NCI-H2196 (cell line): ENCODE measurements around the gene CLDN5.

Experiments
- DNase-seq: peaks from one replicate; lab custom pipeline; 2025; ENCODE audit not compliant: unreplicated experiment; lab: John Stamatoyannopoulos, UW

CLDN5 gene

DNA sequence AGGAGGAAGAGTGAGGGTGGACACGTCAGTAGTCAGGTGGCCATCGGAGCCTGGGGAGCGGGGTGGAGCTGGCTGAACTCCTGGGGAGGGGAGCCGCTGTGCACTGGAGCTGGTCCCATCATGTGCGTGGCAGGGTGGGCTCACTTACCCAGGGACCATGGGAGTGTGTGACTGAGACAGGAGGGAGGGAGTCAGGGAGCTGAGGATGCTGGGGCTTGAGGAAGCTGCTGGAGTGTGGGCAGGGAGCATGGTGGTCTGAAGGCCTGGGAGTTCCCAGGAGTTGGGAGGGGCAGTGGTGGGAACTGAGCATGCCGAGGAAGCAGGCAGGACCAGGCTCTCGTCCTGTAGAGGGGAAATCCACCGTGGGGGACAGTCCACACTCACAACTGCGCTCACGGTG, 18.0 kb downstream of the CLDN5 start:
- no peak for DNase-seq

DNA sequence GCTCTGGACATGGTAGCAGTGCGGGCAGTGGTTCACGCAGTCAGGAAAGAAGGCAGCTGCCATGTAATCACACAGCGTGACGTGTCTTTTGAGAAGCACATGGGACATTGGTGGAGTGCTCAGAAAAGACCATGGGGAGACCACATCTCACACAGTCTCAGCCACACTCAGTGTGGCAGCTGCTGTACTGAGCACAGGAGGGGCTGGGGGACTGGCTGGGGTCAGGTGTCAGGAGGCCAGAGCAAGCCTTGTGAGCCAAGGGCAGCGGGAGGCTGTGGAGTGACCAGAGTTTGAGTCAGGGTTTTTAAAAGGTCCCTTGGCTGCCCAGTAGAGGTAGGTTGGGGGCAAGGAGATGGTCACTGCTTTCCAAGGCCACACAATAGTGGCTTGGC, 18.5 kb downstream of the CLDN5 start:
- DNase-seq, result no peak

DNA sequence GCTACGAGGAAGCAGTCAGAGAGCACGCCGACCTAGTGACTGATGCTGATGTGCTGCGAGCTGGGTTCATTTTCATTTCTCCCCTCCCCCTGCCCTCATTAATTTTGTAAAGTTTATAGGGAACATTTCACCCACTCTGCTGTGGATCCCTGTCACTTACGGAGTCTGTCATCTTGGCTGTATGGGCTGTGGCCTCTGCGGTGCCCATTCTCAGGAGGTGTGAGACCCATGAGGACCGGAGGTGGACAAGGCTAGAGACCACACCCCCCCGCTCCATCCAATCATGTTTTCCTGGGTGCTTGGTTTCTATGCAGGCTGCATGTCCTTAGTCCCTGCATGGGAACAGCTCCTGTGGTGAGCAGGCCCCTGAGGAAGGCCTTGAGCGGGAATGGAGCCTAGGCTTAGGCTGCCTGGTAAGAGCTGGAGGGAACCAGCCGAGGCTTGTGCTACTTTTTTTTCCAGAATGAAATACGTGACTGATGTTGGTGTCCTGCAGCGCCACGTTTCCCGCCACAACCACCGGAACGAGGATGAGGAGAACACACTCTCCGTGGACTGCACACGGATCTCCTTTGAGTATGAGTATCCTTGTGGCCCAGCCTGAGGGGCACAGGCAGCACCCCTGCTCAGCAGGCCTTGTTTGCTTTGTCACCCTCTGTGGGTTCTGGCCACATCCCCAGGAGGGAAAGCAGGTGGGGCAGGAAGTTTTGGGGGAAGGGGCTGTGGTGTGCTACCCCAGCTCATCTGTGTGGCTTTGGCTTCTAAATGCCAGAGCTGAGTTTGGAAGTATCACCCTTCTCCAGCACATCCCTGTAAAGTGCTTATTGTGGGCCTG, 19.1 kb downstream of the CLDN5 start:
- no peak for DNase-seq

- no peak for DNase-seq
These were observed 20.3 kb downstream of the CLDN5 start for GRCh38 chr22:19503869-19504268.

DNA sequence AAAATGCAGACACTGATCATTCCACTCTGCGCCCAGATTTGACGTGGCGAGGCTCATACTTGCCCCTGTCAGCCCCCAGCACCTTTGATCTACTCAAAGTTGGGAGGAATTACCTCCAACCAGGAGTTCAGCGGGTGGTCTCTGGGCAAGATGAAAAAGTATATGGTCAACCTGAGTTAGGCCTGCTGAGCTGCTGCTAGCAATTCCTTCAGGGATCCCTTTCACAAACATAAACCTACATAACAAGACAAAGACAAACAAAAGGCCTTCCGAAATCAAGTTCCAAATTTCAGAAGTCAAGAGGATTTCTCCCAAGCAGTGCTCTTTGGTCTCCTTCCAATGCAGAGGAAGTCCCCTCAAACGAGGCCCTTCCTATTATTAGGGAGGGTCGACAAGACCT, 20.8 kb downstream of the CLDN5 start:
- DNase-seq, result no peak

GRCh38 chr22:19501897-19502447, 22.2 kb downstream of the CLDN5 start:
- DNase-seq, result no peak

- no peak for DNase-seq
These were observed 24.3 kb downstream of the CLDN5 start for GRCh38 chr22:19499880-19500242.

DNA sequence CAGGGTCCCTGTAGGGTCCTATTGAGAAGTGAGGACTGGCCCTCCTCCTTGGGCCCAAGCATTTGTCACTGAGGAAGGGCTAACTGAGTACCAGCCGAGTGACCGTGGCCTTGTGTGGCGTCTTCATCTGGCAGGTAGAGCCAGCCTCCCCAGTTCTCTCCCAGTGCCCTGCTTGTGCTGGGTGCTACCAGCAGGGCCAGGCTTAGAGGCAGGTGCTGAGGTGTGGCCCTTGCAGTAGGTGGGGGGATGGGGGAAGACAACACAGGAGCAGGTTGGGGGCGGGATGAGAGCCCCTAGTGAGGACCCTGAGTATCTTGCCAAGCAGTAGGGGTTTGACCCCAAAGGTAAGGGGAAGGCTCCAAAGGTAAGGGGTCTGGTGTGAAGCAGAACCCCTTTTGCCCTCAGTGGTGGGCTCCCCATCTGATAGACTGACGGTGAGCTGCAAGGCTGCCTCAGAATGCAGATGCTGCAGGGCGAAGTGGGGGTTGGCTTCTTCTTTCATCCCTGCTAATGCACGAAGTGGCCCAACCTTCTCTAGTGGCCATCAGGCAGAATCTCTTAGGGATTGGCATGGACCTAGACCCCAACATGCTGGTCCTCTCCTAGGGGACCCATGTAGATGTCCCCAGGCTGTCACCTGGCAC, 24.9 kb downstream of the CLDN5 start:
- no peak for DNase-seq

DNA sequence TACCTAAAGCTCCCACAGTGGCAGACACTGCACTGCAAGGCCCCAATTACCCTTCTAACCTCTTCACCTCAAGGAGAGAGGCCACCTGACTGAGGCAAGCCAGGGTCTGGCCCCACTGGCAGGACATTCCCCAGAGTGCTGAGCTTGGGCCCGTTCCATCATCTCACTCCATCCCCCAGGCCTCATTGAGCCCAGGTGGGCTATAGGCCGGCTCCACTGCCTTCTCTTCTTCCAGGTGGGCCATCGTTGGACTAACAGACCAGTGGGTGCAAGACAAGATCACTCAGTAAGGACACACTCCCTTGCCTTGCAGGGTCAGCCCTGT, 25.4 kb downstream of the CLDN5 start:
- DNase-seq, result no peak

DNA sequence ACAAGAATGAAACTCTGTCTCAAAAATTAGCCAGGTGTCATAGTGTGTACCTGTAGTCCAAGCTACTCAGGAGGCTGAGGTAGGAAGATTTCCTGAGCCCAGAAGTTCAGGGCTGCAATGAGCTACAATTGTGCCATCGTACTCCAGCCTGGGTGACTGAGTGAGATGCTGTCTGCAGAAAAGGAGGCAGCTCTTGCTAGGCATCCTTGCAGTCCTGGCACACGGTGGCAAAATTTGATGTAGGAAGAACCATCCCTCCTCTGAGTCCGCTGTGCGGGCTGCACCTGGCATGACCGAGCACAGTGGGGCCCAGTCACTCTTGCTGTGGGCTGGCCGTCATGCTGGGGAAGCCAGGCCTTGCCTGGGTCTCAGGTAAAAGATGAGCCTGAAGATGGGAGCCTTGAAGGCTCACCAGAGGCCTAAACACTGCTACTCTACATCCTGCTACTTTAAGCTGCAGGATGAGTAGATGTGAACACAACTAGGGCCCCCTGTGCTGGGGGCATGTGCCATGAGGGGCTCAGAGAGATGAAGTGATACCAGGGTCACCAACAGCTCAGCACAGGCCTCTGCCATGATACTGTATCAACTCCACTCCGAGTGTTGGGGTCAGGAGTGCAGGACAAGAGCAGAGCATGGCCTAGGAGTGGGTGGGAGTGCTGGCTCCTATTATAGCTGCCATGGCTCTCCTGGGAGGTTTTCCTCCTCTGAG, 25.9 kb downstream of the CLDN5 start:
- no peak for DNase-seq

DNA sequence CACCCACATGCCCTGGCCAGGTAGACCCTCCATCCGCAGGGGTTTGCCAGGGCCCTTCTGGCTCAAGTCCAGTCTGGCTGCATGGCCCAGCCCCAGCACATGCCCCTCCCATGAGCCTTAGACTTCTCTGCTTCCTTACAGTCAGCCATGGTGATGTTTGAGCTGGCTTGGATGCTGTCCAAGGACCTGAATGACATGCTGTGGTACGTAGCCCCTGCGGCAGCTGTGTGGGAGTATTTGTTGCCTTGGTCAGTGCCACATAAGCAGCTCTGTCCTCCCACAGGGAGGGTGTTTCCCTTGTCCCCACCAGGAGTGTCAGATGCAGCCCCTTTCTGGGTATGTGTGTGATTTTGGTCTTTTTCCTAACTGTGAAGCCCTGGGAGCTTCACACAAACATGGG, 27.0 kb downstream of the CLDN5 start:
- DNase-seq, result peak; percentile 32

GRCh38 chr22:19496324-19496630, 27.9 kb downstream of the CLDN5 start:
- DNase-seq, result no peak

DNA sequence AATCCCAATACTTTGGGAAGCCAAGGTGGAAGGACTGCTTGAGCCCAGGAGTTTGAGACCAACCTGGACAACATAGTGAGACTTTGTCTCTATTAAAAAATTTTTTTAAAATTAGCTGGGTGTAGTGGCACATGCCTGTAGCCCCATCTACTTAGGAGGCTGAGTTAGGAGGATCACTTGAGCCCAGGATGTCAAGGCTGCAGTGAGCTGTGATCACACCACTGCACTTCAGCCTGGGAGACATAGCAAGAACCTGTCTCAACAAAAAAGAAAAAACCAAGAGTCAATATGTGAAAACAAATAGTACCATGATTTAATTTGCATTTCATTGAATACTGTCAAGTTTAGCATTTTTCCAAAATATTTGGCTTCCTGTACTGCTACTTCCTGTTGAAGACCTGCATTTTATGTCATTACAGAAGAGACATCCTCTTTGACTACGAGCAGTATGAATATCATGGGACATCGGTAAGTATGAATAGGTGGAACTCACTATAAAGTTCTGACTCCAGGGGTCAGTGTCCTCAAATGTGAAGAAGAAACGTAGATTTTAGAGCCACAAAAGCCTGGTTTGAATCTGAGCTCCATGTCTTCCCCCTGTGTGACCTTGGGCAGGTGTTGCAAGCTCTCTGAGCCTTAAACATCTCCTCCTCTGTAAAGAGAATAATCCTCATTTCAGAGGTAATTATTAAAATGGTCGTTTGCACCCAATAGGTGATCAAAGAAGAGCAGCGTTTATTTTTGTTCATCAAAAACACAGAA, 28.5 kb downstream of the CLDN5 start:
- DNase-seq, result no peak

DNA sequence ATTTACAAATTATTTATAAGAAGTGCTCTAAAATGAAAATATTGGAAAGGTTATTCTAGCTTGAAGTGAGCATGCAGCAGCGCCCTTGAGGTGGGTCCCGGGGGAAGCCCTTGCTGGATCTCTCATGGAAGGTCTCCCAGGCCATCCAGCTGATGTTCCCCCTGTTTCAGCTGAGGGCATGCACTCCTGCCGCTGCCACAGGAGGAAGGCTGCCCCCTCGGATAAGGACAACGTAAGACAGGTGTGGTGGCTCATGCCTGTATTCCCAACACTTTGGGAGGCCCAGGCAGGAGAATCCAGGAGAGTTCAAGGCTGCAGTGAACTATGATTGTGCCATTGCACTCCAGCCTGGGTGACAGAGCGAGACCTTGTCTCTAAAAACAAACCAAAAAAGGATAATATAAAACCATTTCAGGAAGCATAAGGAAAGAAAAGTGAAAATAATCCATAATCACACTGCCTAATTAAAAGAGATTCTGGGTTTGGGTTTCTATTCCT, 29.5 kb downstream of the CLDN5 start:
- DNase-seq, result no peak

DNA sequence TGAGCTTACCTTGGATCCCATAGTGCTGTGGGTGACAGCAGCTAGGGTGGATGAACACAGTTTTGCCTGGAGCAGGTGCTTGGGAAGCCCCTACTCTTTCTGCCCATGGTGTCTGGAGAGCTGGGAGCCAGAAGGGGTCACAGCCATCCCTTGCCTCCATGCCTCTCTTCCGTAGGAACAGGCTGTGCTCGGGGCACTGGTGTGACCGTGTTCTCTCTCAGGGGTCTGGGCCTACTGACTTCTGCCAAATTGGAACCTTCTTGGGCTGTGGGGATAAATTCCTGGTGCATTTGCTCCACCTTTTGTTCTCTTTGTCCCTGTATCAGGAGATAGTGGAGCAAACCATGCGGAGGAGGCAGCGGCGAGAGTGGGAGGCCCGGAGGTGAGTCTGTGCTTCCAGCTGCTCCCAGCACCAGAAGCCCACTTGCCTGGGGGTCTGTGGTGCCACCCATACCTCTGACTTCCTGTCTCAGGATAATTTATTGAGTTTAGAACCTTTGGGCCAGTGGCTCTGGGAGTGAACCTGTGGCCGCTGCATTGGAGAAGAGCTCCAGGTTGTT, 30.1 kb downstream of the CLDN5 start:
- DNase-seq, result no peak

DNA sequence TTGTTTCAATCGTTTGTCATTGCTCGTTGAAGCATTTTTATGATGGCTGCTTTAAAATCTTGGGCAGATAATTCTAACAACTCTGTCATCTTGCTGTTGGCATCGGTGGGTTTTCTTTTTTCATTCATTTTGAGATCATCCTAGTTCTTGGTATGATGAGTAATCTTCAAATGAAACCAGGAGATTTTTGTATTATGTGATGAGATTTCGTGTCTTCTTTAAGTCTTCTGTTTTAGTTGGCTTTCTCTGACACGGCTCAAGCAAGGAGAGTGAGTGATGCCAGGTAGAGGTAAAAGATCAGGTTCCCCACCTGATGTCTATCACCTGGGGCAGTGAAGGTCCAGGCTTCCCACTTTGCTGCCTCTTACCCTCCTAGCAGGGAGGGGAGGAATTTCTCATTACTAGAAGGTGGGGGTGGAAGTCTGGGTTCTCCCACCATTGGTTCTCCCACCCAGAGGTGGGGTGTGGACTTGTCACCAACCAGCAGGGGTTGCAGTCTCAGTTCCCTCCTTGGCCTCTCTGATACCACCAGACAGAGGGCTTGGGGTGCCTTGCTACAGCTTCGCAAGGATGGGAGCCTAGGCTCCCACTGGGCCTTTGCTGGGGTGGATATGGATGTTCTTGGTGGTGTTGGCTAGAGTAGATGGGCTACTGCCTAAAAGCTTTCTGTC, 31.6 kb downstream of the CLDN5 start:
- no peak for DNase-seq

- no peak for DNase-seq
These were observed 33.5 kb downstream of the CLDN5 start for GRCh38 chr22:19490628-19491230.

GRCh38 chr22:19488884-19489843, 35.0 kb downstream of the CLDN5 start:
- DNase-seq, result no peak

DNA sequence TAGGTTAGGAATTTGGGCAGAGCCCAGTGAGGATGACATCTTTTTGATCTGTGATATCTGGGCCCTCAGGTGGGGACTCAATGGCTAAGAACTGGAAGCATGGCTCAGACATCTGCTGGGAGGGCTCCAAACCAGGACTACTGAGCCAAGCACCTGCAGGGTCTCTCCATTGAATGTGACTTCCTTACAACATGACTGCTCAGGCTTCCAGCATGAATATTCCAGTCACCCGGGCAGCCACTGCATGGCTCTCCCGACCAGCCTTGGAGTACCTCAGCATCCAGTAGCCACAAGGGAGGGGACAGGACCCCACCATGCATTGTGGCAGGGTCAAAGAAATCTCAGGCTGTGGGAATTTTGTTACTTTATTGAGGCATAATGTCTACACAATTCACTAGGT, 35.9 kb downstream of the CLDN5 start:
- no peak for DNase-seq
